ENCODE results near the gene SFRP2.

The SFRP2 gene

DNA sequence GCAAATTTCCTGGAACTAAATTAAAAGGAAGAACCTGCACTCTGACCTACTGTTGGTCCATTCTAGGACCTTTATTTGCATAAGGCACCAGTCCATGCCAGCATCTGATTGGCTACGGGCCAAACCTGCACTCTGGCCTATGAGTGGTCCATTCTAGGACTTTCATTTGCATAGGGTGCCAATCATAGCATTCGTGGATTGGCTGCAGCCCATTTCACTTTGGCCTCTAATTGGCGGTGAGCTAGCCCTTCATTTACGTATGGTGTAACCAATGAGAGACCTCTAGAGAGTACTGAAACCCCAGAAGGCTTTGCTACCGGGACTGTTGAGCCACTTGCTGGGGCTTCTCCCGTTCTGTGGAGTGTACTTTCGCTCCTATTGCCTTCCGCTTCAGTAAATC is 23.0 kb downstream of the SFRP2 start:
- no peak for DNase-seq

DNA sequence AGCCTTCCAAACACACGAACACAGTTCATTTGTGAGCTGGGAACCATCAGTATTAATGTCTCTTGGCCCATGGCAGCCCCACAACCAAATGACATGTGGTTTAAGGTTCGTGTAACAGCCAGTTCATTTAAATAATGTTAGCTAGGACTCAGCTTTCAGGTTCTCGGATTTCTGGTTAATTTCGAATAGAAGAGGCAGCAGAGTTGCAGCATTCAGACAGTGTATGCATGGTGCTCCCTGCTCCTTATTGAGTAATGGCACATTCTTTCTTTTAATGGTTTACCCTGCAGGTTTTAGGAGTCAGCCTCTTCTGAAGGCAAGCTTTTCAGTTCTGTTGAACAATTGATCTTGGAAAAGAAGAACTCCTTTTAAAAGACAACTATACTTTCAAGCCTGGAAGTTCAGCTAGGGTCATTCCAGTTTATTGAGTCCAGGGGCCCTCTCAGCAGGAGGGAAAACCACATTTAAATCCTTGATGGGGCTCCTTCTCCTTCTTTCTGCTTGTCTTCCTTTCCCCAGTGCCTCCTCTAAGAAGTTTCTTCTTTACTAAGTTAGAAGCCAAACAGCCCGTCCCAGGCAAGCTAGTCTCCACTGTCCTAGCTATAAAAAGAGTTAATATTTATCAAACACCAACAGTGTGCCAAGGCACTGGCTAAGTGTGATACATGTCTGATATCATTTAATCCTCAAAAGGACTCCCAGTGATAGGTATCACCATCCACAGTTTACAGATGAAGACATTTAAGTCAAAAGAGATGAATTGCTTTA is 24.1 kb downstream of the SFRP2 start:
- no peak for DNase-seq

DNA sequence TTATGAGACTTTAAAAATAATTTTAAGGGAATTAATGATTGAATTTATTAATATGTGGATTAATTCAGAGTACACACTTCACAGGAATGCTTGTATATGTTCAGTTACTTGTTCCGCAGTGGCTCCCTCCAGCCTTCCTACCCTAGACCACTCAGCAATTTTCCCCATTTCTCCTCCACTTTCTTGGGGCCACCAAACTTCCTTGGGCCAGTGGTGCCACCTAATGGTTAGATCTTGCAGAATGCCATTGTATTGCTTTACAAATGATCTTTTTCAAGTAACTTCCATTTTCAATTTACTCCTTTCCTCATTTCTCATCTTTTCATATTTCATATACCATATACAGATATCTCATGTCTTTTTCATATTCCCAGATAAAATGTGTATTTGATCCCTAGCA is 25.5 kb downstream of the SFRP2 start:
- DNase-seq: no peak

DNA sequence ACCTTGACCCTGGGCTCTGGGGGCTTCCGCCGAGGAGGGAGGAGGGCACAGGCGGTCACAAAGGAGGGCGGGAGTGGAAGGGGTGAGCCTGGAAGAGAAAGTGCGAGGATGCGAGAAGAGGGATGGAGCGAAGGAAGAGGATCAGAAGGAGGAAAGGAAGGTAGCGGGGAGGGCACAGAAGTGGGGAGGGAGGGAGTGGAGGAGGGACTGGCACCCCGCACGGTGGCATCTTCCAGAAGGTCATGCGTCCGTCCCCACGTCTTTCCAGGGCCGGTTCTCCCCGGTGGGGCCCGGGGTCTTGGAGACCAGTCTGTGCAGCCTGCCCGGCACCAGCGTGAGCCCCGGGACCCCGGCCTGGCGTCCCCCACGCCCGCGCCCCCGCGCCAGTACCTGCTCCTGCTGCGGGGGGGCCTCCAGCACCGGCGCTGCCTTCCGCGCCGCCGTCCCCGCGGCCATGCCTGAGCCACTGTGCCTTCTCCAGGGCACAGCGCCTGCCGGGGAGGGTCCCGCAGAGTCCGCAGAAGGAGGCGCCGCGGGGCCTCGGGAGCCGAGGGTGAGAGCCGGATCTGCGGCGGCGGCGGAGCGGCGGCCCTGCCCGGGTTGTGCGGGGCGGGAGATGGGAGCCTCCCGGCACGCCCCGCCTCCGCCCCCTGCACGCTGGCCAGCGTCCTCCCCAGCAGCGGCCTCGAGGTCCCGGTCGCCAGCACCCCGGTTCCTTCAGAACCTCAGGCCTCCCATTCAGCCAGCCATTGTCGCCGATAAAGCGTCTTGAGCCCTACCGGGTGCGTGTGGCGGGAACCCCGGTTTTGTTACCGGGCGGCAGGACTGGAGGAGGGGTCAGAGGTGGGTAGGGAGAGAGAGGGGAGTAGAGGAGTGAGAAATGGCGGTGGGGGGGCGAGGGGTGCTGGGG is 29.2 kb downstream of the SFRP2 start, which contains the start of gene RNF175:
Gene RNF175, minus strand, starts transcription at position 618 of the 910 bp plus-strand sequence. Its CDS starts 162 bp downstream, at position 456.
- DNase-seq: no peak

DNA sequence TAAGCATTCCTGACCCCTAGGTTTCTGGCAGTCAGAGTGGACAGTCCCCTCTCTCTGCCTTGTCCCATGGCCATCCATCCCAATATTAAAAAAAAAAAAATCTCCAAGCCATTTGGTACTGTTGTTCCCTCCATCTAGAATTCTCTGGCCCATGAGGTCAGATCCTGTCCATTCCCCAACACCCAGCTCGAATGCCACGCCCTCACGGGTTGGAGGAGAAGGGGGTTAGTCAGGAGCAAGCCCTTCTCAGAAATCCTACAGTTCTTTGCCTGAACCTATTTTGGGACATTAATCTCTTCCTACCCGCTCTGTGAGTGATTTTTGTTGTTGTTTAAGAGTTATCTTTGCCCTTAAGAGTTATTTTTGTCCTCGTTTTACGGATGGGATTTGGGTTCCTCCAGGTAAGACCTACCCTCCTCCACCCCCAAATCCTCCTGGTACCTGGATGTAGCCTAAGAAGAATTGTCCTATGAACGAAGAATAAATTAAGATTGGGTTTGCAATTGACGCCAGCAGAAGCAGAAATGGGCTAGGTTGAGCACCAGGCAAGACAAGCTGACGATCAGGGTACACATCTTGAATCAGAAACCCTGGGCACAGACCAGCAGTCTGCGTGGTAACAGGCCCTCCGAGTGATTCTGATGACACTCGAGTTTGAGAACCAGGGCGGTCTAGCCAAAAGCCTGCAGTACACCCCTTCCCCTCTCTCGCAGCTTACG is 30.0 kb downstream of the SFRP2 start:
- DNase-seq: no peak

DNA sequence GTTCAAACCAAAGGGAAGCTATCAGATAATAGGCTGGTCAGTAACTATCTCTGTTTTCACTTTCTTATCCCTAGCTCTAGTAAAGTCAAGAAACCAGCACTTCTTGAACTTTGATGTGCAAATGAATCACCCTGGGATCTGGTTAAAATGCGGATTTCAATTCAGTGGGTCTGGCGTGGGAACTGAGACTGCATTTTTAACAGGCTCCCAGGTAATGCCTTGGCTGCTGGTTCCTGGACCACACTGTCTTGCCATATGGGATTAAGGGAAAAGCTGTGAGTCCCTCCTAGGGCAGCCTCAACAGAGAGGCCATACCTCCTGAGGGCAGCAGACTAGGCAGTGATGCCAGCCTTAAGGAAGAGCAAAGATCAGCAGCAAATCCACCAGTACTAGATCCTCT is 30.7 kb downstream of the SFRP2 start:
- DNase-seq: no peak

DNA sequence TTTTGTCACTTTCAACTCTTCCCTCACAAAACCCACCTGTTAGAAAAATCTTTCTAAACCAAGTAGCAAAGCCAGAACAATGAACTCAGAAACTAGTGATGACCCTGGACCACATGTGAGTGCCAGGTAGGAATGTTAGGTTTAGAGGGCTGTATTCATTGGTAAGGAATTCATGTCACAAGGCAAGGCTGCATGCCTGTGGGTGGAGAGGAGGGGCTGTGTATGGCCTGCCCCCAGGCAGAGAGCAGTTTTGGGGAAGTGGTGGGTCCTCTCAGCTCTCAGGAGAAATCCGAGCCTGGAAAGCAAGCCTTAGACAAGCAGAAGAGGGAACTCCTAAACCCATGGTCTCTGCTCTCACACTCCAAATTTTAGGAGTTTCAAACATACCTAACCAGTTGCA is 31.5 kb downstream of the SFRP2 start:
- DNase-seq: no peak

DNA sequence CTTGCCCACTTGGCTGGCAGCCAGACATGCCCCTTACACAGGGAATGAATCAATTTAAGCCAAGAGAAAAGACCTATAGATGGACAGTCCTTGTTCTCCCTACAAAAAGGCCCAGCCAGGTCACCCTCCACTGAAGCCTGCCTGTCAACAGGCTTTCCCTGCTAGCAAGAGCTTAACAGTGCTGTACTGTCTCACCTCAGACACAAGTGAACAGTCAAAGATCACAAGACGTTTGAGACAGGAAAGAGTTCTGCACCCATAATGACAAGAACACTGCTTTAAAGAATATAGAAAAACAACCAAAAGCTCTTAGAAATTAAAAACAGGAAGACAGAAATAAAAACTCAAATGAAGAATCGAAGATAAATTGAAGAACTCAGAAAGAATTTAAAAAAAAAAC is 33.7 kb downstream of the SFRP2 start:
- DNase-seq: no peak

DNA sequence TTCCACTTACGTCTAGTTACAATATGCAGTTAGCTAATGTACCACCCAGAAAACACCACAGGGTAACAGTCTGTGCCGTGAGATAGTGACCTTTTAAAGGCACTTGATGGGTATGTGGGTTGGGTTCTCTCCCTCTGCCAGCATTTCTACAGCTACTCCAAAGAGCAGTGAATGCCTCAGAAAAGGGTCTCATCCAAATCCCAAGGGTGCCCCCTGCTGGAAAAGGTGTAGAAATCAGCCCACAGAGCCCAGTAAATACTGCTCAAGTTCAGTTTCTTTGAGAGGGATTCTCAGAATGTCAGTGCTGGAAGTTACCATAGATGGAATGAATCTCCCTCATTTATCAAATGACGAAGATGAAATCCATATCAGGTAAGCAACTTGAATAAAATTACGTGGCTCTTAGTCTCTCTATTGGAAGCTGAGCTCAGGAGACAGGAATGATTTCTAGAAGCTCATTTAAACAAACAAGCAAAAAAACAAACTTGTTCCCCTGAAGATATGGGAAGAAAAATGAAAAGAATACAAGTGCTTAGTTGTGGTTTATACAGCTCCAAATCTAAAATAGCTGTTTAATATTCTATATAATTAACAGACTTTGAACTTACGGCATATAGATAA is 38.6 kb downstream of the SFRP2 start:
- peak; percentile 49 for DNase-seq

DNA sequence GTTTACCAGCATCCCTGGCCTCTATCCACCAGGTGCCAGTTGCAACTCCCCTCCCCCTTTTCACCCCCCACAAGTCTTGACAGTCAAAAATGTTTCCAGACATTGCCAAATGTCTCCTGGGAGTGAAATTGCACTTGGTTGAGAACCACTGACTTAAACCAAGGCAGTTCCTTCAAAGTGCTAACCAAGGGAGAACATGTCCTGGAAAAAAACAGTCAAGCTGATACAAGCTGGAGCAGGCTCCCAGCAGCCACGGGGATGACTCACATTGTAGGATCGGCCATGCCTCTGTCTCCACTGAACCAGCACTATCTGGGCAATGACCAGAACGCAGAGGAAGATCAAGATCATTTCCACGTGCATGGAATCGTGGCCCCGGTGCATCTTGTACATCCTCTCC is 40.5 kb downstream of the SFRP2 start:
- DNase-seq: no peak

DNA sequence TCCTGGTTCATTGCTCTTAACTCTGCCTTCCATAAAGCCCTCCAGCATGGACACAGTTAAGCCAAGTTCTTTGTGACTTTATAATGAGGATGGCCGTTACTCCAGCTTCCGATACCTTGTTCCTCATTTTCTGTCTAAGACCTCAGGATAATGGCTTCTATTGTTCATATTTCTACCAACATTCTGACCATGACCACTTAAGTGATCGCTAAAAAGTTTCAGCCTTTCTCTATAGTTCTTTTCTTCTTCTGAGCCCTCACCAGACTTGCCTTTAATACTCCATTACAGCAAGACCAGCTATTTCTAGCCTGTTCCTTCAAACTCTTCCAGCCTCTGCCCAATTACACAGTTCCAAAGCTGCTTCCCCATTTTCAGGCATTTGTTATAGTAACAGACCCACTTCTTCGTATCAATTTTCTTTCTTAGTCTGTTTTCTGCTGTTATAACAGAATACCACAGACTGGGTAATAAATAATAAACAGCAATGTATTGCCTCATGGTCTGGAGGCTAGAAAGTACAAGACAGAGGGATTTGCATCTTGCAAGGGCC is 41.4 kb downstream of the SFRP2 start:
- DNase-seq: no peak

DNA sequence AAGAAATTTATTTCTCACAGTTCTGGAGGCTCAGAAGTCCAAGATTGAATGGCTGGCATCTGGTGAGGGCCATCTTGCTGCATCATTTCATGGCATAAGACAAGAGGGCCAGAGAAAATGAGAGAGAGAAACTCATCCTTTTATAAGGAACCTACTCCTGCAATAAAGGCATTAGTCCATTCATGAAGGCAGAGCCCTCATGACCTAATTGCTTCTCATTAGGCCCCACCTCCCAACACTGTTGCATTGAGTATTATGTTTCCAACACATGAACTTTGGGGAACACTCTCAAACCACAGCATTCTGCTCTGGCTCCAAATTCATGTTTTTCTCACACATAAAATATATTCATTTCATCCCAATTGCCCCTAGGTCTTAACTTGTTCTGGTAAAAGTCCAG is 43.2 kb downstream of the SFRP2 start:
- DNase-seq: no peak

DNA sequence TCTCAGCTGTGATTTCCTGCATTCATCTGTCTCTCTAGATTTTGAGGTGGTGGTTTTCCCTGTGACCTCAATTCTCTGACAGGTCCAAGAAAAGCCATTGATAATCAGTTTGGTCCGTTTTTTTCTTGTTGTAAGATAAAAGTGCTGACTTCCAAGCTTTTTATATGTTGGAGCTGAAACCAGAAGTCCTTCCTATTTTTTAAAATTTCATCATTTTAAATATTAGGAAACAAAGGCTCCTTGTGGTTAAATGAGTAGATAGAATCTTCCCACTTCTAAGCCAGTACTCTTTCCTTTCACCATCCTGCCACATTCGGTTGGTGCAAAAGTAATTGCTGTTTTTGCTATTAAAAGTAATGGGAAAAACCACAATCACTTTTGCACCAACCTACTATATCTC is 47.3 kb downstream of the SFRP2 start:
- DNase-seq: no peak

DNA sequence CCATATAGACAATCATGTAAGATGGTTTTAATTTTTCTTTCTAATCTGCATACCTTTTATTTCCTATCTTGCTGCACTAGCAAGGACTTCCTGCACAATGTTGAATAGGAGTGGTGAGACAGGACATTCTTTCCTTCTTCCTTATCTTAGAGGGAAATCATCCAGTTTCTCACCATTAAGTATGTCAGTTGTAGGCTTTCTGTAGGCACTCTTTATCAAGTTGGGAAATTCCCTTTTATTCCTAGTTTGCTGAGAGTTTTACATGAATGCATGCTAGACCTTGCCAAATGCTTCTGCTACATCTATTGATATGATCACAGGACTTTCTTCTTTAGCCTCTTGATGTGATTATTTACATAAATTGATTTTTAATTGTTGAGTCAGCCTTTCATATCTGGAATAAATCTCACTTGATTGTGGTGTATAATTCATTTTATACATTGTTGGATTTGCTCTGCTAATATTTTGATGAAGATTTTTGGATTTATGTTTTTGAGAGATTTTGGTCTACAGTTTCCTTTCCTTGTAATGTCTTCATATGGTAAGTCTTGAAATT is 52.9 kb downstream of the SFRP2 start:
- DNase-seq: no peak

DNA sequence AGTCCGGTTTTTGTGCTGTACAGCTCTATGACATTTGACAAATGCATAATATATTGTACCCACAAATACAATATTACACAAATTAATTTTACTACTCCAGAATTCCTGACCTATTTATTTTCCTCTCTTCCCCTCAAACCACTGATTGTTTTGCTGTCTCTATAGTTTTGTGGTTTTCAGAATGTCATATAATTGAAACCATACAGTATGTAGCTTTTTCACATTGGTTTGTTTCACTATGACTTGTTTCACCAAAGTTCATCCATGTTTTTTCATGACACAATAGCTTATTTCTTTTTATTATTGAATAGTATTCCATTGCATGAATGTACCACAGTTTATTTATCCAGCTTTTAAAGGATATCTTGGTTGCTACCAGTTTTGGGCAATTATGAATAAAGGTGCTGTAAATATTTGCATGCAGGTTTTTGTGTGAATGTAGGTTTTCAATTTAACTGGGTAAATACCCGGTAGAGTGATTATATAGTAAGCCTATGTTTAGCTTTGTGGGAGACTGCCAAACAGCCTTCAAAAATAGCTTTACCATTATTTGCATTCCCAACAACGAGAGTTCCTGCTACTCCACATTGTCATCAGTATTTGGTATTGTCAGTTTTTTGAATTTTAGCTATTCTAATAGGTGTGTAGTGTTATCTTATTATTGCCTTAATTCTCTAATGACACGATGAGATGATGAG is 55.0 kb downstream of the SFRP2 start:
- no peak for DNase-seq

DNA sequence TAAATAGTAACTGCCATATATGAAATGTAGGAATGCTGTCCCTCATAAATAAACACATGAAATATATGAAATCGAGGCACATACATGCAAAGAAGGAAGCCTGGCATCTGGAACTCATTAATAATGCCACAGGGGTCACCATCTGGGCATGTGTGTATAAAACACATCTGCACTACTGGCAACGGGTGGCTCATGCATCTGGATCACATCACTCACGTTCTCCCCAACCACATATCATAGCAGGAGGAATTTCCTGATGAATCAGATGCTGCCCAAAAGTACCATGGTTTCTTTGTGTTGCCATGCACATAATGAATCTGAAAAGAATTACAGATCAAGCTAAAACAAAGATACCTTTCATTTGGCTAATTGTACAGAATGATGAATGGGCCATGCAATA is 57.6 kb downstream of the SFRP2 start:
- no peak for DNase-seq
